OCI-LY3 (cell line): ENCODE data around the gene HIPK2.

ENCODE experiments used
- EZH2phosphoT487 ChIP-seq: fragments of 200-600 bp; shearing (Covaris generic); IDR thresholded peaks from 2 replicates; pipeline ENCODE4 v1.6.1; 2018; ENCODE audit warnings: antibody characterized with exemption, mixed run types, low read depth
- TF ChIP-seq, protein P1 (sequence below): fragments of 200-600, 300-600 bp; sonication (generic); IDR thresholded peaks from 2 replicates; pipeline ENCODE4 v1.5.1; 2014; ENCODE audit warnings: antibody characterized with exemption, low read length, low read depth

DNA sequence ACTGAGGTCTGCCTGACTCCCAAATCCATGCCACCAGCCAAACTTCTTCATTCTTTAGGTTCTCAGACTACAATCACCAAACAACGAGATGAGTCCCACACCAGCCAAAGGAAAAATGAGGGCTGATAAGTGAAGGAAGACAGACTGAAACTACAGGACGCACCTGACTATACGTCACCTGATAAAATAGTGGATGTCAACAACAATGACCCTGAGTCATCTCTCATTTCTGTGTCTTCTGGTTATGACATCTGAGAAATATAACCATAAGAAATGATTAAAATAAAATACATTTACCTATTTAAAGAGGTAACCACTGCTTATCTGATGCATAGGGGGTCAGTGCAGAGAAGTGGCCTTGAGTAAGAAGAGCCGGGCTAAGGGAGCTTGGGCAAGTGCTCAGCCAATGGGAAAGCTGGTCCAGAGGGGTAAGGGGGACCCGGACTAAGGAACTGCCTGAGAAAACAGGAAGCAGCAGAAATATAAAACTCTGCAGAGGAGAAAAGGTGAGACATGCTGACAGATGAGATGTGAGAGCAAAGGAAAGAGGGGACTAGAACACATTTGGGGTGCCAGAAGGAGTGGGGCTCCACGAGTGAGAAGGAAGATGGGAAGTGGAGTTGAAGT lies 51.8 kb downstream of the HIPK2 start:
- TF ChIP-seq, protein P1, sequence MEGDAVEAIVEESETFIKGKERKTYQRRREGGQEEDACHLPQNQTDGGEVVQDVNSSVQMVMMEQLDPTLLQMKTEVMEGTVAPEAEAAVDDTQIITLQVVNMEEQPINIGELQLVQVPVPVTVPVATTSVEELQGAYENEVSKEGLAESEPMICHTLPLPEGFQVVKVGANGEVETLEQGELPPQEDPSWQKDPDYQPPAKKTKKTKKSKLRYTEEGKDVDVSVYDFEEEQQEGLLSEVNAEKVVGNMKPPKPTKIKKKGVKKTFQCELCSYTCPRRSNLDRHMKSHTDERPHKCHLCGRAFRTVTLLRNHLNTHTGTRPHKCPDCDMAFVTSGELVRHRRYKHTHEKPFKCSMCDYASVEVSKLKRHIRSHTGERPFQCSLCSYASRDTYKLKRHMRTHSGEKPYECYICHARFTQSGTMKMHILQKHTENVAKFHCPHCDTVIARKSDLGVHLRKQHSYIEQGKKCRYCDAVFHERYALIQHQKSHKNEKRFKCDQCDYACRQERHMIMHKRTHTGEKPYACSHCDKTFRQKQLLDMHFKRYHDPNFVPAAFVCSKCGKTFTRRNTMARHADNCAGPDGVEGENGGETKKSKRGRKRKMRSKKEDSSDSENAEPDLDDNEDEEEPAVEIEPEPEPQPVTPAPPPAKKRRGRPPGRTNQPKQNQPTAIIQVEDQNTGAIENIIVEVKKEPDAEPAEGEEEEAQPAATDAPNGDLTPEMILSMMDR = no peak
- no peak for TF ChIP-seq EZH2phosphoT487
